GM19035 (cell line): ENCODE measurements around the gene OR2T29.
"Not testable (repeated sequence)": the region's sequence is repeated elsewhere in the genome, so short reads cannot be mapped to it uniquely, and the experiment has no call there.

ENCODE experiments used
- ATAC-seq: cut with Tn5 transposase; IDR thresholded peaks from one replicate; pipeline ENCODE4 v1.9.1; 2021; ENCODE audit not compliant: unreplicated experiment

OR2T29 gene

DNA sequence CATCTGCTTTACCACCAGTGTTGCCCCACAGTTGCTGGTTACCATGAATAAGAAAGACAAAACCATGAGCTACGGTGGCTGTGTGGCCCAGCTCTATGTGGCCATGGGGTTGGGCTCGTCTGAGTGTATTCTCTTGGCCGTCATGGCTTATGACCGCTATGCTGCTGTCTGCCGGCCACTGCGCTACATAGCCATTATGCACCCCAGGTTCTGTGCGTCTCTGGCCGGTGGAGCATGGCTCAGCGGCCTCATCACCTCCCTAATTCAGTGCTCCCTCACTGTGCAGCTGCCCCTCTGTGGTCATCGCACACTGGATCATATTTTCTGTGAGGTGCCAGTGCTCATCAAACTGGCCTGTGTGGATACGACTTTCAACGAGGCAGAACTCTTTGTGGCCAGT, 40.7 kb downstream of the OR2T29 start:
- no peak for ATAC-seq

GRCh38 chr1:248510217-248510616, 52.4 kb downstream of the OR2T29 start:
- not testable (repeated sequence) for ATAC-seq

DNA sequence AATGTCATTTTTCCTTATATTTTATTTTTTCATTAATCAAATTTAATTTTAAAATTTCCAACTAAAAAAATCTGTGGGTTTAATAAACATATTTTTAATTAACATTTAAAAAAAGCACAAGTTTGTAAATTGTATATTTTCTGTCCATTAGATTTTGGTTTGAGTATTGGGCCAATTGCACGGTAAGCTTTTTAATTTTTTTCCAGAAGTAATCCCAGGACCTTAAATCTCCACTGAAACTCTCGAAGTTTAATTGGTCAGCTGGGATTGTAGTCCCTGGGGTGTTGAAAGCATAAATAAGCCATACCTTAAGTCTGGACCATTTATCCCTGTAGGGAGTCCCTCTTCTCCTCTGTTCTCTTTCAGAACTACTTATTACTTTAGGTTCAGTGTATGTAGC, 54.8 kb downstream of the OR2T29 start, which contains the start of gene OR2G6:
TSS of gene OR2G6 (plus strand) at position 301 of the 400 bp plus-strand sequence. CDS start 13,574 bp downstream, outside the sequence.
- ATAC-seq, result not testable (repeated sequence)
